Spleen (tissue), 11 donors: ENCODE results near the gene FBXL17. TPM values are rescaled to one million over a fixed set of nuclear protein-coding genes. Genes with fewer than 3 reads are reported as not detected.

Source experiments
- DNase-seq: peaks from one replicate; pipeline ENCODE4 v3.0.0-alpha.2; 2020
- H3K27ac ChIP-seq, 8 donors: fragments of 200-600 bp; sonication (generic) in 7 of 8; 1 replicate in 4 of 8; 2 replicates in 4 of 8; pipeline versions ENCODE4 v1.5.0 to v1.8.0; 2016 to 2021; ENCODE audit warnings: inconsistent platforms in 4 of 8, mild to moderate bottlenecking in 4 of 8, moderate library complexity in 1 of 8
- H3K27me3 ChIP-seq, 7 donors: fragments of 200-600 bp; sonication (generic) in 6 of 7; replicated peaks in 1 of 7; 1 replicate in 4 of 7; 2 replicates in 3 of 7; pipeline versions ENCODE4 v1.5.0 to v1.8.0; 2016 to 2021; ENCODE audit warnings: inconsistent platforms in 3 of 7, mild to moderate bottlenecking in 1 of 7
- H3K36me3 ChIP-seq, 6 donors: fragments of 200-600 bp; sonication (generic) in 5 of 6; 1 replicate in 4 of 6; 2 replicates in 2 of 6; pipeline versions ENCODE4 v1.5.0 to v1.8.0; 2016 to 2021; ENCODE audit warnings: inconsistent platforms in 2 of 6
- H3K4me1 ChIP-seq, 6 donors: fragments of 200-600 bp; sonication (generic) in 5 of 6; 1 replicate in 3 of 6; 2 replicates in 3 of 6; pipeline versions ENCODE4 v1.5.0 to v1.8.0; 2016 to 2021; ENCODE audit warnings: inconsistent platforms in 3 of 6
- H3K4me3 ChIP-seq, 8 donors: fragments of 200-600 bp; sonication (generic) in 7 of 8; 1 replicate in 4 of 8; 2 replicates in 4 of 8; pipeline versions ENCODE4 v1.5.0 to v1.8.0; 2016 to 2021; ENCODE audit warnings: inconsistent platforms in 4 of 8, mild to moderate bottlenecking in 4 of 8, moderate library complexity in 2 of 8
- H3K9me3 ChIP-seq, 8 donors: fragments of 200-600 bp; sonication (generic) in 7 of 8; 1 replicate in 4 of 8; 2 replicates in 4 of 8; pipeline versions ENCODE4 v1.5.0 to v1.8.0; 2016 to 2021; ENCODE audit warnings: inconsistent platforms in 4 of 8
- CTCF ChIP-seq, 11 experiments: fragments of 200-600 bp in 7 of 11; fragments of 450-650 bp in 4 of 11; sonication (generic) in 4 of 11; IDR thresholded peaks in 8 of 11; conservative IDR thresholded peaks in 3 of 11; 1 replicate in 7 of 11; 2 replicates in 4 of 11; pipeline versions ENCODE4 v1.4.0 to v1.8.0; 2016 to 2021; ENCODE audit warnings: antibody characterized with exemption in 11 of 11, inconsistent platforms in 4 of 11, mild to moderate bottlenecking in 1 of 11
- POLR2A ChIP-seq, 3 donors: fragments of 450-650 bp; IDR thresholded peaks; one replicate each; pipeline ENCODE4 v1.5.1; 2017; ENCODE audit warnings: antibody characterized with exemption in 3 of 3, mild to moderate bottlenecking in 1 of 3
- POLR2AphosphoS5 ChIP-seq, 3 donors: sonication (generic); formaldehyde crosslinking; IDR thresholded peaks; one replicate each; pipeline ENCODE4 v1.5.1; 2017; ENCODE audit warnings: antibody characterized with exemption in 3 of 3
- WGBS, 5 donors: extraction: QIAGEN DNeasy Blood & Tissue Kit in 3 of 5; methylation state at CpG; one replicate each; pipeline versions ENCODE4 v1.1.5 to v1.1.7; 2013 to 2018; 5-methylcytosine and 5-hydroxymethylcytosine counted together
- intact Hi-C: fragments of 100-400 bp; cut with DNase I; formaldehyde crosslinking; loops from one replicate; pipeline ENCODE4 v1.15.0; 2023; ENCODE audit warnings: low total_unique reads
- polyA plus RNA-seq, 3 donors: library from polyadenylated mRNA; stranded (reverse); fragments of 200-250 nt; gene quantifications; one replicate each; pipeline ENCODE4 v1.2.1, GENCODE V29; 2013
- total RNA-seq, 7 donors: library from RNA; depleted of rRNA in 3 of 7; stranded (reverse); fragments of >200 nt in 3 of 7; fragmentation: NEBNext Ultra II Directional in 4 of 7; extraction: Animal tissue kit (Norgen Biotek cat#: 25700) in 4 of 7; gene quantifications; one replicate each; pipeline versions ENCODE4 v1.1.0 to v1.2.1, GENCODE V29; 2016 to 2021
- donor health status: healthy with polysubstance abuse.
- donor health status: DM: no; HTN: no; CAD: no; lungs with moderate emphysema.
- donor health status: DM: no; HTN: no; CAD: no.
- donor health status: Bipolar disorder and iron deficiency.
- donor health status: healthy.
- donor health status: DM: no; HTN: no; CAD: no.
- donor health status: DM: yes; HTN: yes; CAD: no.

FBXL17 gene
- total and polyA plus RNA-seq, 10 donors = 5.1 to 39.9 (median 21.8) TPM

GRCh38 chr5:108196276-108196675 is 185.6 kb downstream of the FBXL17 start:
- no peak for DNase-seq
- H3K36me3 ChIP-seq = no peaks in the 10 kb centered on the region
- intact Hi-C loops = no loop called here
- H3K9me3 ChIP-seq = no peaks in the 10 kb centered on the region
- H3K4me1 ChIP-seq = no peaks in the 10 kb centered on the region
- H3K4me3 ChIP-seq = no peak overlapping the region
- no peak overlapping the region for H3K27ac ChIP-seq
- no peaks in the 10 kb centered on the region for H3K27me3 ChIP-seq
- TF ChIP-seq CTCF (IDR thresholded peaks at IDR 0.05 in 8 of 11, conservative IDR thresholded peaks at IDR 0.05 in 3 of 11) (no peak), POLR2A (IDR thresholded peaks at IDR 0.05) (no peak), POLR2AphosphoS5 (IDR thresholded peaks at IDR 0.05) (no peak)

GRCh38 chr5:108193021-108193795 is 188.7 kb downstream of the FBXL17 start:
- no peak for DNase-seq
- no peaks in the 10 kb centered on the region for H3K36me3 ChIP-seq
- intact Hi-C loops = no loop called here
- no peaks in the 10 kb centered on the region for H3K27me3 ChIP-seq
- TF ChIP-seq POLR2AphosphoS5 (IDR thresholded peaks at IDR 0.05) = no peak
- TF ChIP-seq POLR2A (IDR thresholded peaks at IDR 0.05) = no peak
- no peak for TF ChIP-seq CTCF (IDR thresholded peaks at IDR 0.05 in 8 of 11, conservative IDR thresholded peaks at IDR 0.05 in 3 of 11)
- no peaks in the 10 kb centered on the region for H3K9me3 ChIP-seq
- WGBS, 5 donors = 83 to 97% (median 93%) methylated on average over 2 of the region's 2 CpGs
- no peaks in the 10 kb centered on the region for H3K4me1 ChIP-seq
- H3K27ac ChIP-seq = no peak overlapping the region
- no peak overlapping the region for H3K4me3 ChIP-seq

GRCh38 chr5:108184940-108185339 is 197.0 kb downstream of the FBXL17 start:
- WGBS, 5 donors = 58 to 87% (median 75%) methylated on average over 3 of the region's 3 CpGs
- intact Hi-C loops = no loop called here
- no peak for TF ChIP-seq POLR2A (IDR thresholded peaks at IDR 0.05)

GRCh38 chr5:108181975-108182374 is 199.9 kb downstream of the FBXL17 start:
- DNase-seq = no peak
- Histone ChIP-seq H3K27ac (no peak overlapping the region), H3K9me3 (no peaks in the 10 kb centered on the region), H3K4me1 (no peaks in the 10 kb centered on the region), H3K36me3 (peaks cover 0 to 35% (median 0%) of the 10 kb centered on the region in 6 donors), H3K4me3 (no peak overlapping the region), H3K27me3 (no peaks in the 10 kb centered on the region)
- TF ChIP-seq POLR2AphosphoS5 (IDR thresholded peaks at IDR 0.05) (no peak), CTCF (IDR thresholded peaks at IDR 0.05 in 8 of 11, conservative IDR thresholded peaks at IDR 0.05 in 3 of 11) (no peak), POLR2A (IDR thresholded peaks at IDR 0.05) (no peak)
- intact Hi-C loops = no loop called here
- 79 to 95% (median 82%) methylated on average over 7 of the region's 7 CpGs for WGBS, 5 donors

More at GRCh38 chr5:108184940-108185339, 197.0 kb downstream of the FBXL17 start:
- Histone ChIP-seq H3K4me3 (no peak overlapping the region), H3K36me3 (peaks cover 0 to 31% (median 0%) of the 10 kb centered on the region in 6 donors), H3K9me3 (no peaks in the 10 kb centered on the region), H3K27me3 (no peaks in the 10 kb centered on the region), H3K27ac (no peak overlapping the region), H3K4me1 (no peaks in the 10 kb centered on the region)
- DNase-seq = no peak
